Activated T-cell treated with anti-CD3 and anti-CD28 coated beads, Interleukin-2, amount 50 U/mL, for 72 hours (primary cell): ENCODE measurements around the gene SOWAHA. TPM values are rescaled to one million over a fixed set of nuclear protein-coding genes. Genes with fewer than 3 reads are reported as not detected.
"Not testable (repeated sequence)": the region's sequence is repeated elsewhere in the genome, so short reads cannot be mapped to it uniquely, and the experiment has no call there.

Experiments
- ATAC-seq, 2 donors: fragments of 150-1000 bp; cut with Tn5 transposase; replicated peaks in 1 of 2; 2 replicates each; pipeline ENCODE4 v1.10.0; 2021; ENCODE audit warnings: moderate library complexity in 2 of 2, mild to moderate bottlenecking in 1 of 2
- DNase-seq, 2 donors: peaks; one replicate each; pipeline ENCODE4 v3.0.0; 2021 to 2022; ENCODE audit warnings: mixed read lengths in 1 of 2
- H3K27ac Mint-ChIP-seq: one replicate; pipeline ENCODE4 v1.8.0; 2022; ENCODE audit warnings: mild to moderate bottlenecking, moderate library complexity, mixed read lengths
- H3K27me3 Mint-ChIP-seq: one replicate; pipeline ENCODE4 v1.8.0; 2022; ENCODE audit warnings: low read depth, mixed read lengths
- H3K36me3 Mint-ChIP-seq, 2 donors: one replicate each; pipeline ENCODE4 v1.8.0; 2022; ENCODE audit warnings: mixed read lengths in 2 of 2, mild to moderate bottlenecking in 1 of 2; ENCODE audit not compliant: insufficient read depth in 2 of 2
- H3K4me1 Mint-ChIP-seq: one replicate; pipeline ENCODE4 v1.8.0; 2022; ENCODE audit warnings: low read depth, mixed read lengths
- H3K4me3 Mint-ChIP-seq, 2 donors: one replicate each; pipeline ENCODE4 v1.8.0; 2022; ENCODE audit warnings: mild to moderate bottlenecking in 2 of 2, mixed read lengths in 2 of 2, moderate library complexity in 2 of 2
- H3K9me3 Mint-ChIP-seq, 2 donors: one replicate each; pipeline ENCODE4 v1.8.0; 2022; ENCODE audit warnings: mixed read lengths in 2 of 2
- total RNA-seq, 2 donors: library from RNA; stranded (reverse); gene quantifications; one replicate each; pipeline ENCODE4 v1.2.3, GENCODE V29; 2022

The SOWAHA gene
- total RNA-seq, 2 donors from 2014 or later, result not detected

- not testable (repeated sequence) for ATAC-seq, H3K36me3 Mint-ChIP-seq, H3K4me1 Mint-ChIP-seq, DNase-seq, H3K9me3 Mint-ChIP-seq, H3K4me3 Mint-ChIP-seq, H3K27ac Mint-ChIP-seq
- peaks cover 79% of the 10 kb centered on the region for H3K27me3 Mint-ChIP-seq
These were observed 8.9 kb upstream of the SOWAHA start for GRCh38 chr5:132804219-132804618.

- not testable (repeated sequence) for DNase-seq, H3K4me1 Mint-ChIP-seq, H3K27ac Mint-ChIP-seq, ATAC-seq, H3K4me3 Mint-ChIP-seq, H3K9me3 Mint-ChIP-seq, H3K36me3 Mint-ChIP-seq
- H3K27me3 Mint-ChIP-seq, result peaks cover 85% of the 10 kb centered on the region
These were observed 7.2 kb upstream of the SOWAHA start for GRCh38 chr5:132805872-132806271.

- H3K36me3 Mint-ChIP-seq, H3K4me3 Mint-ChIP-seq, H3K27ac Mint-ChIP-seq: not testable (repeated sequence)
These were observed 6.3 kb upstream of the SOWAHA start for GRCh38 chr5:132806804-132807162.

GRCh38 chr5:132807163-132807838, 5.8 kb upstream of the SOWAHA start:
- ATAC-seq (no peak), DNase-seq (no peak)
- peaks cover 85% of the 10 kb centered on the region for H3K27me3 Mint-ChIP-seq
- no peaks in the 10 kb centered on the region for H3K9me3 Mint-ChIP-seq
- peaks cover 7% of the 10 kb centered on the region for H3K4me1 Mint-ChIP-seq
- peaks cover 3% of the 10 kb centered on the region in 2 donors for H3K36me3 Mint-ChIP-seq
- H3K27ac Mint-ChIP-seq, result no peak overlapping the region
- no peak overlapping the region for H3K4me3 Mint-ChIP-seq

More at GRCh38 chr5:132806804-132807162, 6.3 kb upstream of the SOWAHA start:
- not testable (repeated sequence) for H3K4me1 Mint-ChIP-seq, ATAC-seq, DNase-seq, H3K9me3 Mint-ChIP-seq
- H3K27me3 Mint-ChIP-seq, result peaks cover 85% of the 10 kb centered on the region

GRCh38 chr5:132808448-132808847, 4.7 kb upstream of the SOWAHA start:
- Mint-ChIP-seq H3K27me3 (peaks cover 82% of the 10 kb centered on the region), H3K4me3 (no peak overlapping the region)

GRCh38 chr5:132808866-132809265, 4.2 kb upstream of the SOWAHA start:
- no peaks in the 10 kb centered on the region for H3K9me3 Mint-ChIP-seq
- H3K36me3 Mint-ChIP-seq, result peaks cover 3% of the 10 kb centered on the region in 2 donors
- H3K4me3 Mint-ChIP-seq, result no peak overlapping the region
- DNase-seq, result no peak
- no peak for ATAC-seq
- H3K27me3 Mint-ChIP-seq, result peaks cover 77% of the 10 kb centered on the region
- no peak overlapping the region for H3K27ac Mint-ChIP-seq
- peaks cover 14% of the 10 kb centered on the region for H3K4me1 Mint-ChIP-seq

More at GRCh38 chr5:132808448-132808847, 4.7 kb upstream of the SOWAHA start:
- no peak for ATAC-seq
- Mint-ChIP-seq H3K27ac (no peak overlapping the region), H3K36me3 (peaks cover 3% of the 10 kb centered on the region in 2 donors), H3K4me1 (peaks cover 14% of the 10 kb centered on the region), H3K9me3 (no peaks in the 10 kb centered on the region)
- DNase-seq, result no peak

- Mint-ChIP-seq H3K27ac (no peak overlapping the region), H3K27me3 (peaks cover 66% of the 10 kb centered on the region), H3K4me1 (peaks cover 14% of the 10 kb centered on the region), H3K9me3 (no peaks in the 10 kb centered on the region), H3K4me3 (no peak overlapping the region), H3K36me3 (peaks cover 0 to 1% of the 10 kb centered on the region in 2 donors)
- DNase-seq, result no peak
- no peak for ATAC-seq
These were observed 2.5 kb upstream of the SOWAHA start for GRCh38 chr5:132810605-132811004.

GRCh38 chr5:132812123-132812765, 858 bp upstream of the SOWAHA start:
- ATAC-seq (no peak), DNase-seq (no peak)
- no peak overlapping the region for H3K27ac Mint-ChIP-seq
- peaks cover 0 to 1% of the 10 kb centered on the region in 2 donors for H3K36me3 Mint-ChIP-seq
- no peaks in the 10 kb centered on the region for H3K9me3 Mint-ChIP-seq
- H3K4me1 Mint-ChIP-seq, result peaks cover 13% of the 10 kb centered on the region
- peak overlapping the region; percentile 74 to 76 for H3K4me3 Mint-ChIP-seq
- peaks cover 62% of the 10 kb centered on the region for H3K27me3 Mint-ChIP-seq

- peak overlapping the region; percentile 34 to 51 for H3K4me3 Mint-ChIP-seq
- DNase-seq (peak; percentile 46 to 51), ATAC-seq (peak; percentile 69 to 73)
- H3K36me3 Mint-ChIP-seq, result peaks cover 0 to 1% of the 10 kb centered on the region in 2 donors
- H3K27me3 Mint-ChIP-seq, result peaks cover 61% of the 10 kb centered on the region
- peaks cover 10% of the 10 kb centered on the region for H3K4me1 Mint-ChIP-seq
- no peak overlapping the region for H3K27ac Mint-ChIP-seq
- H3K9me3 Mint-ChIP-seq, result no peaks in the 10 kb centered on the region
These were observed 749 bp downstream of the SOWAHA start for GRCh38 chr5:132813599-132814502.

GRCh38 chr5:132814503-132815294, 1.6 kb downstream of the SOWAHA start:
- no peak for ATAC-seq
- H3K4me1 Mint-ChIP-seq, result peaks cover 17% of the 10 kb centered on the region
- no peak for DNase-seq
- H3K27me3 Mint-ChIP-seq, result peaks cover 59% of the 10 kb centered on the region
- H3K4me3 Mint-ChIP-seq, result peak overlapping the region; percentile 50 to 58
- no peaks in the 10 kb centered on the region for H3K9me3 Mint-ChIP-seq
- H3K27ac Mint-ChIP-seq, result no peak overlapping the region
- H3K36me3 Mint-ChIP-seq, result peaks cover 0 to 1% of the 10 kb centered on the region in 2 donors

GRCh38 chr5:132815454-132815853, 2.4 kb downstream of the SOWAHA start:
- no peak overlapping the region for H3K27ac Mint-ChIP-seq
- H3K9me3 Mint-ChIP-seq, result no peaks in the 10 kb centered on the region
- peaks cover 23% of the 10 kb centered on the region for H3K4me1 Mint-ChIP-seq
- peaks cover 0 to 1% of the 10 kb centered on the region in 2 donors for H3K36me3 Mint-ChIP-seq
- H3K4me3 Mint-ChIP-seq, result peak overlapping the region; percentile 50 to 58
- DNase-seq (no peak), ATAC-seq (no peak)
- peaks cover 58% of the 10 kb centered on the region for H3K27me3 Mint-ChIP-seq

GRCh38 chr5:132816083-132816482, 3.0 kb downstream of the SOWAHA start:
- Mint-ChIP-seq H3K9me3 (no peaks in the 10 kb centered on the region), H3K27ac (no peak overlapping the region), H3K27me3 (peaks cover 54% of the 10 kb centered on the region), H3K4me1 (peaks cover 24% of the 10 kb centered on the region), H3K36me3 (peaks cover 0 to 1% of the 10 kb centered on the region in 2 donors), H3K4me3 (no peak overlapping the region)
- no peak for ATAC-seq
- DNase-seq, result no peak
